SK-N-SH (cell line): ENCODE measurements around the gene PRKN. TPM values are rescaled to one million over a fixed set of nuclear protein-coding genes. Genes with fewer than 3 reads are reported as not detected.

Experiments
- CTCF ChIA-PET: fragments of 300-600, 350-600 bp; formaldehyde crosslinking; extraction: SDS; loops from one replicate; lab custom pipeline; 2021; lab: Yijun Ruan, JAX
- POLR2A ChIA-PET: fragments of 350-600 bp; sonication (Branson Sonifier 250); formaldehyde crosslinking; extraction: SDS; loops from one replicate; lab custom pipeline; 2020; ENCODE audit warnings: antibody characterized with exemption, inconsistent platforms; lab: Yijun Ruan, JAX
- DNase-seq: peaks from one replicate; pipeline ENCODE4 v3.0.0; 2012
- H2AFZ ChIP-seq: fragments of 200-600 bp; sonication (generic); 2 replicates; pipeline ENCODE4 v1.8.1; 2016; ENCODE audit warnings: antibody characterized with exemption, mild to moderate bottlenecking, low read depth
- H3F3A ChIP-seq: fragments of 200-600 bp; sonication (generic); replicated peaks from 2 replicates; pipeline ENCODE3; 2016; ENCODE audit warnings: antibody characterized with exemption, mild to moderate bottlenecking; ENCODE audit not compliant: insufficient read depth
- H3K27ac ChIP-seq, 2 experiments: fragments of 200-500 bp in 1 of 2; fragments of 200-600 bp in 1 of 2; sonication (Bioruptor generic) in 1 of 2; sonication (generic), shearing (Covaris generic) in 1 of 2; 2 replicates each; pipeline versions ENCODE4 v1.5.1 to v1.6.1; 2014 to 2016; ENCODE audit warnings: low read depth in 2 of 2, inconsistent platforms in 1 of 2, low read length in 1 of 2, mild to moderate bottlenecking in 1 of 2, mixed read lengths in 1 of 2
- H3K27me3 ChIP-seq: fragments of 200-600 bp; sonication (generic), shearing (Covaris generic); 2 replicates; pipeline ENCODE4 v1.6.1; 2016; ENCODE audit warnings: mixed run types; ENCODE audit not compliant: insufficient read depth
- H3K36me3 ChIP-seq, 2 experiments: fragments of 200-500 bp in 1 of 2; fragments of 200-600 bp in 1 of 2; sonication (Bioruptor generic) in 1 of 2; sonication (generic) in 1 of 2; replicated peaks in 1 of 2; 2 replicates each; pipeline versions ENCODE3 to v1.5.1; 2014 to 2016; ENCODE audit warnings: low read length in 1 of 2, mild to moderate bottlenecking in 1 of 2; ENCODE audit not compliant: insufficient read depth in 2 of 2, control insufficient read depth in 1 of 2
- H3K4me1 ChIP-seq, 2 experiments: fragments of 200-500 bp in 1 of 2; fragments of 200-600 bp in 1 of 2; sonication (Bioruptor generic) in 1 of 2; sonication (generic), shearing (Covaris generic) in 1 of 2; 2 replicates each; pipeline versions ENCODE4 v1.5.1 to v1.6.1; 2014 to 2016; ENCODE audit warnings: low read depth in 1 of 2, low read length in 1 of 2, mixed run types in 1 of 2; ENCODE audit not compliant: insufficient read depth in 2 of 2, control insufficient read depth in 1 of 2
- H3K4me2 ChIP-seq: fragments of 200-600 bp; sonication (generic), shearing (Covaris generic); 2 replicates; pipeline ENCODE4 v1.6.1; 2017; ENCODE audit warnings: mixed run types
- H3K4me3 ChIP-seq, 2 experiments: fragments of 200-500 bp in 1 of 2; fragments of 200-600 bp in 1 of 2; sonication (Bioruptor generic) in 1 of 2; sonication (generic), shearing (Covaris generic) in 1 of 2; 2 replicates each; pipeline versions ENCODE4 v1.5.1 to v1.8.1; 2014 to 2016; ENCODE audit warnings: low read depth in 2 of 2, inconsistent platforms in 1 of 2, low read length in 1 of 2, mild to moderate bottlenecking in 1 of 2, mixed read lengths in 1 of 2, moderate library complexity in 1 of 2
- H3K79me2 ChIP-seq: fragments of 200-600 bp; sonication (generic); 2 replicates; pipeline ENCODE4 v1.8.1; 2017; ENCODE audit warnings: mild to moderate bottlenecking; ENCODE audit not compliant: insufficient read depth
- H3K9ac ChIP-seq: fragments of 200-600 bp; sonication (generic); 2 replicates; pipeline ENCODE4 v1.6.1; 2017; ENCODE audit warnings: mixed run types
- H3K9me2 ChIP-seq: fragments of 200-600 bp; sonication (generic); 2 replicates; pipeline ENCODE4 v1.6.1; 2017; ENCODE audit warnings: mixed run types
- H3K9me3 ChIP-seq: fragments of 200-600 bp; sonication (generic); 2 replicates; pipeline ENCODE4 v1.6.1; 2017; ENCODE audit warnings: mixed run types, mild to moderate bottlenecking, moderate library complexity
- H4K20me1 ChIP-seq: fragments of 200-600 bp; sonication (generic); 2 replicates; pipeline ENCODE4 v1.6.1; 2017; ENCODE audit warnings: mild to moderate bottlenecking, mixed run types; ENCODE audit not compliant: insufficient read depth
- CHD2 ChIP-seq: fragments of 150-350 bp; IDR thresholded peaks from 2 replicates; pipeline ENCODE4 v1.6.1; 2018; ENCODE audit warnings: low read length; ENCODE audit not compliant: partially characterized antibody
- ELF1 ChIP-seq: IDR thresholded peaks from 2 replicates; pipeline ENCODE4 v1.4.0; 2012
- EZH2phosphoT487 ChIP-seq: fragments of 200-600 bp; sonication (generic); IDR thresholded peaks from 2 replicates; pipeline ENCODE4 v1.6.1; 2017; ENCODE audit warnings: low read depth, mixed run types, mild to moderate bottlenecking, antibody characterized with exemption, moderate library complexity, borderline replicate concordance
- FOSL2 ChIP-seq: IDR thresholded peaks from 2 replicates; pipeline ENCODE4 v1.4.0; 2012; ENCODE audit warnings: low read depth, mild to moderate bottlenecking, moderate library complexity, borderline replicate concordance
- FOXJ3 ChIP-seq: sonication (generic); formaldehyde crosslinking; IDR thresholded peaks from 2 replicates; pipeline ENCODE4 v1.5.1; 2020; ENCODE audit warnings: mild to moderate bottlenecking, missing genetic modification reagents
- POLR2AphosphoS5 ChIP-seq: IDR thresholded peaks from 2 replicates; pipeline ENCODE4 v1.6.1; 2012; ENCODE audit warnings: low read depth, low read length
- RCOR1 ChIP-seq: fragments of 150-350 bp; IDR thresholded peaks from 2 replicates; pipeline ENCODE4 v1.6.1; 2017; ENCODE audit warnings: antibody characterized with exemption, low read length
- SMC3 ChIP-seq: IDR thresholded peaks from 2 replicates; pipeline ENCODE4 v1.6.1; 2012; ENCODE audit warnings: low read depth, low read length, improper control_type of control experiment
- TAF1 ChIP-seq: IDR thresholded peaks from 2 replicates; pipeline ENCODE4 v1.6.1; 2012; ENCODE audit warnings: low read depth, mild to moderate bottlenecking, low read length, moderate library complexity, borderline replicate concordance
- TEAD4 ChIP-seq: IDR thresholded peaks from 2 replicates; pipeline ENCODE4 v1.4.0; 2012; ENCODE audit warnings: mild to moderate bottlenecking, borderline replicate concordance; ENCODE audit not compliant: insufficient read depth
- WGBS: methylation state at CpG from one replicate; pipeline ENCODE4 v1.1.6; 2017; ENCODE audit warnings: low lambda C conversion rate; 5-methylcytosine and 5-hydroxymethylcytosine counted together
- polyA plus RNA-seq, 3 experiments: library from polyadenylated mRNA; depleted of rRNA; stranded (reverse); fragments of >200 nt; gene quantifications; 2 replicates each; pipeline ENCODE4 v1.2.3, GENCODE V29; 2012
- TF ChIP-seq, protein P1 (sequence below): IDR thresholded peaks from 2 replicates; pipeline ENCODE4 v1.4.0; 2012; ENCODE audit warnings: low read depth
- TF ChIP-seq, protein P2 (sequence below): fragments of 150-350 bp; IDR thresholded peaks from 2 replicates; pipeline ENCODE4 v1.6.1; 2016; ENCODE audit warnings: mild to moderate bottlenecking, low read depth, low read length
- TF ChIP-seq, protein P3 (sequence below): IDR thresholded peaks from 2 replicates; pipeline ENCODE4 v1.4.0; 2012; ENCODE audit warnings: low read depth, borderline replicate concordance
- TF ChIP-seq, protein P4 (sequence below): fragments of 200-600 bp; sonication (generic); IDR thresholded peaks from 2 replicates; pipeline ENCODE4 v1.6.1; 2017; ENCODE audit warnings: antibody characterized with exemption, mild to moderate bottlenecking, moderate library complexity

Gene PRKN
- polyA plus RNA-seq, 1 of the 3 experiments (the other 2 are of a cell fraction), result 0.76 TPM

DNA sequence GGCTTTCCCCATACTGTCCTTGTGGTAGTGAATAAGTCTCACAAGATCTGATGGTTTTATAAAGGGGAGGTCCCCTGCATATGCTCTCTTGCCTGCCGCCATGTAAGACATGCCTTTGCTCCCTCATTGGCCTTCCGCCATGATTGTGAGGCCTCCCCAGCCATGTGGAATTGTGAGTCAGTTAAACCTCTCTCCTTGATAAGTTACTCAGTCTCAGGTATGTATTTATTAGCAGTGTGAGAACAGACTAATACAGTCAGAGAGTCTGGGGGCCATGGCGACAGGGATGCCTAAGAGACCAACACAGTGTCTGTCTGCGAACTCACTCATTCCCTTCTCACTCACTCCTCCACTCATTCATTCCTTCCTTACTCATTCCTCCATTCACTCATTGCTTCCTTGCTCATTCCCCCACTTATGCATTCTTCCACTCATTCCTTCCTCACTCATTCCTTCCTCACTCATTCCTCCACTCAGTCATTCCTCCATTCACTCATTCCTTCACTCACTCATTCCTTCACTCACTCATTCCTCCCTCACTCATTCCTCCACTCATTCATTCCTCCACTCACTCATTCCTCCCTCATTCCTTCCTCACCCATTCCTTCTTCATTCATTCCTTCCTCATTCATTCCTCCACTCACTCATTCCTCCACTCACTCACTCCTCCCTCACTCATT is 1316.2 kb downstream of the PRKN start:
- no peak for DNase-seq
- Histone ChIP-seq H4K20me1 (no peaks in the 10 kb centered on the region), H3K9me3 (no peaks in the 10 kb centered on the region), H3K4me2 (no peak overlapping the region), H2AFZ (no peak overlapping the region), H3K27me3 (no peaks in the 10 kb centered on the region), H3K4me1 (peaks cover 0 to 21% of the 10 kb centered on the region in 2 experiments; a peak in 3 of 4 replicates), H3K36me3 (no peaks in the 10 kb centered on the region), H3K9ac (no peak overlapping the region), H3K9me2 (no peaks in the 10 kb centered on the region), H3K79me2 (no peaks in the 10 kb centered on the region), H3K4me3 (no peak overlapping the region), H3F3A (peaks cover 7% of the 10 kb centered on the region), H3K27ac (no peak overlapping the region)
- ChIA-PET POLR2A (no interaction called here), CTCF (no interaction called here)
- 91% methylated on average over 4 of the region's 4 CpGs for WGBS
- TF ChIP-seq EZH2phosphoT487 (no peak), TAF1 (no peak), SMC3 (no peak), FOSL2 (no peak), RCOR1 (no peak), CHD2 (no peak), FOXJ3 (CRISPR knock-in tag) (no peak), POLR2AphosphoS5 (no peak), TEAD4 (no peak), ELF1 (no peak)
- TF ChIP-seq, protein P1, sequence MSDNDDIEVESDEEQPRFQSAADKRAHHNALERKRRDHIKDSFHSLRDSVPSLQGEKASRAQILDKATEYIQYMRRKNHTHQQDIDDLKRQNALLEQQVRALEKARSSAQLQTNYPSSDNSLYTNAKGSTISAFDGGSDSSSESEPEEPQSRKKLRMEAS, result no peak
- TF ChIP-seq, protein P2, sequence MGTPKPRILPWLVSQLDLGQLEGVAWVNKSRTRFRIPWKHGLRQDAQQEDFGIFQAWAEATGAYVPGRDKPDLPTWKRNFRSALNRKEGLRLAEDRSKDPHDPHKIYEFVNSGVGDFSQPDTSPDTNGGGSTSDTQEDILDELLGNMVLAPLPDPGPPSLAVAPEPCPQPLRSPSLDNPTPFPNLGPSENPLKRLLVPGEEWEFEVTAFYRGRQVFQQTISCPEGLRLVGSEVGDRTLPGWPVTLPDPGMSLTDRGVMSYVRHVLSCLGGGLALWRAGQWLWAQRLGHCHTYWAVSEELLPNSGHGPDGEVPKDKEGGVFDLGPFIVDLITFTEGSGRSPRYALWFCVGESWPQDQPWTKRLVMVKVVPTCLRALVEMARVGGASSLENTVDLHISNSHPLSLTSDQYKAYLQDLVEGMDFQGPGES, result no peak
- TF ChIP-seq, protein P3, sequence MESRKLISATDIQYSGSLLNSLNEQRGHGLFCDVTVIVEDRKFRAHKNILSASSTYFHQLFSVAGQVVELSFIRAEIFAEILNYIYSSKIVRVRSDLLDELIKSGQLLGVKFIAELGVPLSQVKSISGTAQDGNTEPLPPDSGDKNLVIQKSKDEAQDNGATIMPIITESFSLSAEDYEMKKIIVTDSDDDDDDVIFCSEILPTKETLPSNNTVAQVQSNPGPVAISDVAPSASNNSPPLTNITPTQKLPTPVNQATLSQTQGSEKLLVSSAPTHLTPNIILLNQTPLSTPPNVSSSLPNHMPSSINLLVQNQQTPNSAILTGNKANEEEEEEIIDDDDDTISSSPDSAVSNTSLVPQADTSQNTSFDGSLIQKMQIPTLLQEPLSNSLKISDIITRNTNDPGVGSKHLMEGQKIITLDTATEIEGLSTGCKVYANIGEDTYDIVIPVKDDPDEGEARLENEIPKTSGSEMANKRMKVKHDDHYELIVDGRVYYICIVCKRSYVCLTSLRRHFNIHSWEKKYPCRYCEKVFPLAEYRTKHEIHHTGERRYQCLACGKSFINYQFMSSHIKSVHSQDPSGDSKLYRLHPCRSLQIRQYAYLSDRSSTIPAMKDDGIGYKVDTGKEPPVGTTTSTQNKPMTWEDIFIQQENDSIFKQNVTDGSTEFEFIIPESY, result no peak
- TF ChIP-seq, protein P4, sequence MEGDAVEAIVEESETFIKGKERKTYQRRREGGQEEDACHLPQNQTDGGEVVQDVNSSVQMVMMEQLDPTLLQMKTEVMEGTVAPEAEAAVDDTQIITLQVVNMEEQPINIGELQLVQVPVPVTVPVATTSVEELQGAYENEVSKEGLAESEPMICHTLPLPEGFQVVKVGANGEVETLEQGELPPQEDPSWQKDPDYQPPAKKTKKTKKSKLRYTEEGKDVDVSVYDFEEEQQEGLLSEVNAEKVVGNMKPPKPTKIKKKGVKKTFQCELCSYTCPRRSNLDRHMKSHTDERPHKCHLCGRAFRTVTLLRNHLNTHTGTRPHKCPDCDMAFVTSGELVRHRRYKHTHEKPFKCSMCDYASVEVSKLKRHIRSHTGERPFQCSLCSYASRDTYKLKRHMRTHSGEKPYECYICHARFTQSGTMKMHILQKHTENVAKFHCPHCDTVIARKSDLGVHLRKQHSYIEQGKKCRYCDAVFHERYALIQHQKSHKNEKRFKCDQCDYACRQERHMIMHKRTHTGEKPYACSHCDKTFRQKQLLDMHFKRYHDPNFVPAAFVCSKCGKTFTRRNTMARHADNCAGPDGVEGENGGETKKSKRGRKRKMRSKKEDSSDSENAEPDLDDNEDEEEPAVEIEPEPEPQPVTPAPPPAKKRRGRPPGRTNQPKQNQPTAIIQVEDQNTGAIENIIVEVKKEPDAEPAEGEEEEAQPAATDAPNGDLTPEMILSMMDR, result no peak
